ENCODE data around the gene MALSU1. TPM values are rescaled to one million over a fixed set of nuclear protein-coding genes. Genes with fewer than 3 reads are reported as not detected.
A peak's percentile ranks its signal among the peaks of the same experiment; 100 is the strongest.
"Not testable (repeated sequence)": the region's sequence is repeated elsewhere in the genome, so short reads cannot be mapped to it uniquely, and the experiment has no call there.

MALSU1 gene
- total and polyA plus RNA-seq, 4 donors = 26.8 to 51.7 (median 45.1) TPM

DNA sequence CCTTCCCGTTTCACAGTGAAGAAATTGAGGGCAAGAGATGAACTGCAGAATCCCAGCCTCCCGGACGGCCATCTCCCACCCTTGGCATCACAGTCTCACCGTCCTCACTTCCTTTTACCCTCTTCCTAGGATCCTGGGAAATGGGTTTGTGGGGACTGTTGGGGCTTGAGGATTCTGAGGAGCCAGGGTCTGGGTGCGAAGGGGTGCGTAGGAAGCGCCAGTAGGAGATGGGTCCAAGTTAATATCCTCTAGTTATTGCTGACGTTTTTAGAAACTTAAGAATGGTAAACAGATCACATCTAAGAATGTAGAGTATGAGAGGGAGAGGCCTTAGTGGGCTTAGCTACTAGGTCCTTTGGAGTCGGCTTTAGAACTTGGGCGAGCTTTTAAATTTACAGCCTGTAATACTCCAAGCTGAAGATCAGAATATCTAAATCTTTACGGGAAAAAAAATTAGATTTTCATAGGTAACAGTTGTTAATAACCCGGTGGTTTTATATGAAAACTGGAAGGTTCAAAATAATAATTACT lies 696 bp downstream of the MALSU1 start:
- no peak for ATAC-seq (ENCODE audit: insufficient read depth, low FRiP score)
- Histone ChIP-seq H3K9ac (ENCODE audit: insufficient read depth in 1 of 2, low read length in 2 of 2) (peak overlapping the region; percentile 80 to 85), H3K27me3 (ENCODE audit: control insufficient read depth in 3 of 3, insufficient read depth in 3 of 3, low read length in 2 of 3) (no peaks in the 10 kb centered on the region), H3K36me3 (ENCODE audit: control insufficient read depth in 4 of 4, insufficient read depth in 4 of 4, low read length in 4 of 4) (peaks cover 0 to 15% (median 8%) of the 10 kb centered on the region in 4 donors), H3K9me3 (ENCODE audit: control insufficient read depth in 4 of 4, insufficient read depth in 3 of 4, low read length in 3 of 4) (no peaks in the 10 kb centered on the region), H3K27ac (ENCODE audit: low read depth in 1 of 2, low read length in 1 of 2) (peak overlapping the region; percentile 78 to 83), H3K4me1 (ENCODE audit: control insufficient read depth in 5 of 5, insufficient read depth in 5 of 5, low read length in 5 of 5) (peaks cover 0 to 15% (median 6%) of the 10 kb centered on the region in 5 donors), H3K4me3 (peak overlapping the region; percentile 77)
- DNase-seq = peak in 2 of 3 donors; percentile 21 to 22
- WGBS, 2 donors = 9 to 19% methylated on average over 12 of the region's 12 CpGs
- TF ChIP-seq, protein P1, sequence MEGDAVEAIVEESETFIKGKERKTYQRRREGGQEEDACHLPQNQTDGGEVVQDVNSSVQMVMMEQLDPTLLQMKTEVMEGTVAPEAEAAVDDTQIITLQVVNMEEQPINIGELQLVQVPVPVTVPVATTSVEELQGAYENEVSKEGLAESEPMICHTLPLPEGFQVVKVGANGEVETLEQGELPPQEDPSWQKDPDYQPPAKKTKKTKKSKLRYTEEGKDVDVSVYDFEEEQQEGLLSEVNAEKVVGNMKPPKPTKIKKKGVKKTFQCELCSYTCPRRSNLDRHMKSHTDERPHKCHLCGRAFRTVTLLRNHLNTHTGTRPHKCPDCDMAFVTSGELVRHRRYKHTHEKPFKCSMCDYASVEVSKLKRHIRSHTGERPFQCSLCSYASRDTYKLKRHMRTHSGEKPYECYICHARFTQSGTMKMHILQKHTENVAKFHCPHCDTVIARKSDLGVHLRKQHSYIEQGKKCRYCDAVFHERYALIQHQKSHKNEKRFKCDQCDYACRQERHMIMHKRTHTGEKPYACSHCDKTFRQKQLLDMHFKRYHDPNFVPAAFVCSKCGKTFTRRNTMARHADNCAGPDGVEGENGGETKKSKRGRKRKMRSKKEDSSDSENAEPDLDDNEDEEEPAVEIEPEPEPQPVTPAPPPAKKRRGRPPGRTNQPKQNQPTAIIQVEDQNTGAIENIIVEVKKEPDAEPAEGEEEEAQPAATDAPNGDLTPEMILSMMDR (IDR thresholded peaks at IDR 0.05; ENCODE audit: control extremely low read depth, extremely low read depth) = no peak

GRCh38 chr7:23306936-23307521 lies 7.9 kb downstream of the MALSU1 start:
- Histone ChIP-seq H3K36me3 (ENCODE audit: control insufficient read depth in 4 of 4, insufficient read depth in 4 of 4, low read length in 4 of 4) (peaks cover 11 to 40% (median 27%) of the 10 kb centered on the region in 4 donors), H3K9ac (ENCODE audit: insufficient read depth in 1 of 2, low read length in 2 of 2) (no peak overlapping the region), H3K4me3 (no peak overlapping the region), H3K9me3 (ENCODE audit: control insufficient read depth in 4 of 4, insufficient read depth in 3 of 4, low read length in 3 of 4) (no peaks in the 10 kb centered on the region), H3K27me3 (ENCODE audit: control insufficient read depth in 3 of 3, insufficient read depth in 3 of 3, low read length in 2 of 3) (no peaks in the 10 kb centered on the region), H3K27ac (ENCODE audit: low read depth in 1 of 2, low read length in 1 of 2) (no peak overlapping the region), H3K4me1 (ENCODE audit: control insufficient read depth in 5 of 5, insufficient read depth in 5 of 5, low read length in 5 of 5) (peaks cover 0 to 3% (median 0%) of the 10 kb centered on the region in 5 donors)
- TF ChIP-seq, protein P1 (IDR thresholded peaks at IDR 0.05; ENCODE audit: control extremely low read depth, extremely low read depth) = no peak
- 94 to 96% methylated on average over 2 of the region's 2 CpGs for WGBS, 2 donors
- DNase-seq (no peak), ATAC-seq (ENCODE audit: insufficient read depth, low FRiP score) (no peak)

DNA sequence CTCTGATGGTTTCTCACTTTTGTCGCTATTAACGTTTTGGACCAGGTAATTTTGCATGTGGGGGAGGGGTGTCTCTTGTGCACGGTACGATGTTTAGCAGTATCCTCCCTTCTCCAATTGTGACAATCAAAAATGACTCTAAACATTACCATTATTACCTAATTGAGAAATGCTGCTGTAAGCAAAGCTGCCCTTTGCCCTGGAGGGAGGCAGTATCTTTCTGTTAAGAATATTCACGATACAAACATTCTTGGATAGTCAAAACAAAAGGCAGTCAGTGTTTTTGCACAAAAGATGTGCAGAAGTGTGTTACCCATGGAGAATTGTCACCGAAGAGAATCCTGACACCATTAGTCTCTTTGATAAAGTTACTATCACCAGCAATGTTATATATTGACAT lies 9.6 kb downstream of the MALSU1 start:
- TF ChIP-seq, protein P1 (IDR thresholded peaks at IDR 0.05; ENCODE audit: control extremely low read depth, extremely low read depth) = no peak
- 90 to 91% methylated on average over 6 of the region's 6 CpGs for WGBS, 2 donors
- ATAC-seq (ENCODE audit: insufficient read depth, low FRiP score) (no peak), DNase-seq (no peak)
- H3K4me1 ChIP-seq (ENCODE audit: control insufficient read depth in 5 of 5, insufficient read depth in 5 of 5, low read length in 5 of 5) = no peaks in the 10 kb centered on the region
- H3K27me3 ChIP-seq (ENCODE audit: control insufficient read depth in 3 of 3, insufficient read depth in 3 of 3, low read length in 2 of 3) = no peaks in the 10 kb centered on the region
- H3K9ac ChIP-seq (ENCODE audit: insufficient read depth in 1 of 2, low read length in 2 of 2) = no peak overlapping the region
- no peak overlapping the region for H3K27ac ChIP-seq (ENCODE audit: low read depth in 1 of 2, low read length in 1 of 2)
- H3K9me3 ChIP-seq (ENCODE audit: control insufficient read depth in 4 of 4, insufficient read depth in 3 of 4, low read length in 3 of 4) = no peaks in the 10 kb centered on the region
- H3K36me3 ChIP-seq (ENCODE audit: control insufficient read depth in 4 of 4, insufficient read depth in 4 of 4, low read length in 4 of 4) = peaks cover 11 to 38% (median 25%) of the 10 kb centered on the region in 4 donors
- H3K4me3 ChIP-seq = no peak overlapping the region

DNA sequence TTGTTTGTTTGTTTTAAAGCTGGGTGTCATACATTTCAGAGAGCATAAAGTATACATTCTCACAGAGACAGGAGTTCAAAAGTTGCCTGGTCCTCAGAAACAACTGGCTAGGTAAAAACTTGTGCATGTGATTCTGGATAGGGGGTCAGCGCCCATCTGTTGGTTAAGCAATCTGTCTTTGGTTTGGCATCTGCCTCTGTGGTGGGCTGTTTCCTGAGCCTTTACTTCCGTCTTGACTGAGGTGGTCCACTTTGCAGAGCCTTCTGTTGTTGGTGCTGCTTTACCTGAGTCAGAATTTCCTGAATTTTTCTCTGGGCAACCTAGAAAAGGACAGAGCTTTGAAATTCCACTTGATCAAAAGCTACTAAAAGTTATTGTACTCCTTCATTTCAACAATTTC lies 13.0 kb downstream of the MALSU1 start:
- not testable (repeated sequence) for H3K9ac ChIP-seq (ENCODE audit: insufficient read depth in 1 of 2, low read length in 2 of 2)
- WGBS, 2 donors = 48 to 69% methylated on average over 2 of the region's 2 CpGs
- peaks cover 10 to 50% (median 28%) of the 10 kb centered on the region in 4 donors for H3K36me3 ChIP-seq (ENCODE audit: control insufficient read depth in 4 of 4, insufficient read depth in 4 of 4, low read length in 4 of 4)

More for the DNA sequence above, 13.0 kb downstream of the MALSU1 start:
- H3K27me3 ChIP-seq (ENCODE audit: control insufficient read depth in 3 of 3, insufficient read depth in 3 of 3, low read length in 2 of 3); H3K4me3 ChIP-seq; H3K9me3 ChIP-seq (ENCODE audit: control insufficient read depth in 4 of 4, insufficient read depth in 3 of 4, low read length in 3 of 4); H3K4me1 ChIP-seq (ENCODE audit: control insufficient read depth in 5 of 5, insufficient read depth in 5 of 5, low read length in 5 of 5); H3K27ac ChIP-seq (ENCODE audit: low read depth in 1 of 2, low read length in 1 of 2); DNase-seq; ATAC-seq (ENCODE audit: insufficient read depth, low FRiP score): not testable (repeated sequence)

Data from lung (tissue), 12 donors.